Neural progenitor cell (in vitro differentiated cells): ENCODE results near the gene PTGES3L.

Source experiments
- EZH2 ChIP-seq: fragments of 200-600 bp; sonication (generic); IDR thresholded peaks from 2 replicates; pipeline ENCODE4 v1.6.1; 2017; ENCODE audit warnings: antibody characterized with exemption, mild to moderate bottlenecking, moderate library complexity
- EZH2phosphoT487 ChIP-seq: fragments of 200-600 bp; sonication (generic); IDR thresholded peaks from 2 replicates; pipeline ENCODE4 v1.6.1; 2017; ENCODE audit warnings: antibody characterized with exemption
- TF ChIP-seq, protein P1 (sequence below): fragments of 200-600 bp; sonication (generic); IDR thresholded peaks from 2 replicates; pipeline ENCODE4 v1.5.1; 2017; ENCODE audit warnings: antibody characterized with exemption, mild to moderate bottlenecking

DNA sequence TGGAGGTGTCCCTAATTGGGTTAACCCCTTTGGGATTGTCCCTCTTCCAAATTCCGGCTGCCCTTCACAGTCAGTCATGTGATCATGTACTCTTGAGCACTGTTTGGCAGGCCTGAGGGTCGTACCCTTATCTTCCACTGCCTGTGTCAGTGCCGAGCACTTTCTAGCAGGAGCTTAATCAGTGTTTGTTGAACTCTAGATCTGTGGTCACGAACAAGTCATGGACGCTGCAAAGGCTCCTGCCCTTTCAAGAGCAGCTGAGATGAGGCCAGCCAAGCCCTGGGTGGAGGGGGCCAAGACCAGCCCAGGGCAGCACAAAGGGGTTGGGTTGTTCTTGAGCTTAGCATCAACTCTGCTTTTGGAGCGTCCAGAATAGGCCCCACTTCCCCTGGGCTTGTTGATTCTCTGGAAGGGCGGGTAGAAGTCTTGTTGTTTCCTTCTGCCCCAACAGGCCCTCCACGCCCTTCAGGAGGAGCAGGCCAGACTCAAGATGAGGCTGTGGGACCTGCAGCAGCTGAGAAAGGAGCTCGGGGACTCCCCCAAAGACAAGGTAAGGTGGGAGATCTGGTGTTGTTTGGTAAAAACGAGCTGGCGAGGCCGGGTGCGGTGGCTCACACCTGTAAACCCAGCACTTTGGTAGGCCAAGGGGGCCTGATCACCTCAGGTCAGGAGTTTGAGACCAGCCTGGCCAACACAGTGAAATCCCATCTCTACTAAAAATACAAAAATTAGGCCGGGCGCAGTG lies 32.0 kb upstream of the PTGES3L start:
- no peak for TF ChIP-seq EZH2phosphoT487
- TF ChIP-seq, protein P1, sequence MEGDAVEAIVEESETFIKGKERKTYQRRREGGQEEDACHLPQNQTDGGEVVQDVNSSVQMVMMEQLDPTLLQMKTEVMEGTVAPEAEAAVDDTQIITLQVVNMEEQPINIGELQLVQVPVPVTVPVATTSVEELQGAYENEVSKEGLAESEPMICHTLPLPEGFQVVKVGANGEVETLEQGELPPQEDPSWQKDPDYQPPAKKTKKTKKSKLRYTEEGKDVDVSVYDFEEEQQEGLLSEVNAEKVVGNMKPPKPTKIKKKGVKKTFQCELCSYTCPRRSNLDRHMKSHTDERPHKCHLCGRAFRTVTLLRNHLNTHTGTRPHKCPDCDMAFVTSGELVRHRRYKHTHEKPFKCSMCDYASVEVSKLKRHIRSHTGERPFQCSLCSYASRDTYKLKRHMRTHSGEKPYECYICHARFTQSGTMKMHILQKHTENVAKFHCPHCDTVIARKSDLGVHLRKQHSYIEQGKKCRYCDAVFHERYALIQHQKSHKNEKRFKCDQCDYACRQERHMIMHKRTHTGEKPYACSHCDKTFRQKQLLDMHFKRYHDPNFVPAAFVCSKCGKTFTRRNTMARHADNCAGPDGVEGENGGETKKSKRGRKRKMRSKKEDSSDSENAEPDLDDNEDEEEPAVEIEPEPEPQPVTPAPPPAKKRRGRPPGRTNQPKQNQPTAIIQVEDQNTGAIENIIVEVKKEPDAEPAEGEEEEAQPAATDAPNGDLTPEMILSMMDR: no peak
- TF ChIP-seq EZH2: no peak
